NOMO-1 treated with DMSO at 0.1 percent for 48 hours (cell line): ENCODE data around the gene C4orf50.
"Not testable (repeated sequence)": the region's sequence is repeated elsewhere in the genome, so short reads cannot be mapped to it uniquely, and the experiment has no call there.

Source experiments
- DNase-seq: peaks from one replicate; lab custom pipeline; 2025; ENCODE audit not compliant: unreplicated experiment; lab: John Stamatoyannopoulos, UW

C4orf50 gene

DNA sequence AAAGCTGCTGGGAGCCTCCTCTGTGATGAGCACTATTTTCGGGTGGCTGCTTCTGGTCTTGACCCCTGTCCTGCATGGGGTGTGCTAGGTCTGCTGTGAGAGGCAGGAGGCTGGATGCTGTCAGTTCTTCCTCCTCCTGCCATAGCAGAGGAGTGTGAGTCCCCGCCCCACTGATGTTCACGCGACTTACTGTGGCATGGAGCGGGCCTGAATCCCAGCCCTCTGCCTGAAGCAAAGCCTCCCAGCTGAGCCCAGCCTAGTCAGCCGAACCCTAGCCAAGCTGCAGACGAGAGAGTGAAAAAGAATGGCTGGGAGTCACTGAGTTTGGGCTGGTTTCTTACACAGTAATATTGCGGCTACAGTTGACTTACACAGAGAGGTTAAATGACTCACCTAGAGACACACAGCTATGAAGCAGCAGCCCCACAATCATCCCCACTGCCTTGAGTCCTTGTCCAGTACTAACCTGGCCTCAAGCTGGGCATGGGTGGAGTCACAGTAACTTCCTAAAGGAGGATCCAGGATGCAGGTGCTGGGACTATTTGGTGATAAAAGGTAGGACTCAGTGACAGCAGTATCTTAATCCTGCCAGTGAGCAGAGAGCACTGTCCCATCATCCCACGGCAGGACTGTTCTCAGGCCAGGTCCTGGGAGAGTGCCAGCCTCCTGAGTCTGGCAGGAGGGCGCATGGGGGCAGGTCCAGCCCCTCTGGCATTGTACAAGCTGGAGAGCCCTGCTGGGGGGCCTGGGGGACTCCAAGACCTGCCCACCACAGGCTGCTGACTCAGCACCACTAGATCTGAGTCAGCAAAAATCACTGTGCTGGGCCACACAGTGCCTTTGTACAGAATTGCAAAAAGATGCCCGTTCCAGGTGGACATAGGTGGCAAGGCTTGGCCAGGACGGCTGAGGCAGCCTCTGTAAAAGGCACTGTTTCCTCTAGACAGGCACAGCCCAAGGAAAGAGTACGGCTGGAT lies 65.0 kb downstream of the C4orf50 start:
- DNase-seq: no peak

DNA sequence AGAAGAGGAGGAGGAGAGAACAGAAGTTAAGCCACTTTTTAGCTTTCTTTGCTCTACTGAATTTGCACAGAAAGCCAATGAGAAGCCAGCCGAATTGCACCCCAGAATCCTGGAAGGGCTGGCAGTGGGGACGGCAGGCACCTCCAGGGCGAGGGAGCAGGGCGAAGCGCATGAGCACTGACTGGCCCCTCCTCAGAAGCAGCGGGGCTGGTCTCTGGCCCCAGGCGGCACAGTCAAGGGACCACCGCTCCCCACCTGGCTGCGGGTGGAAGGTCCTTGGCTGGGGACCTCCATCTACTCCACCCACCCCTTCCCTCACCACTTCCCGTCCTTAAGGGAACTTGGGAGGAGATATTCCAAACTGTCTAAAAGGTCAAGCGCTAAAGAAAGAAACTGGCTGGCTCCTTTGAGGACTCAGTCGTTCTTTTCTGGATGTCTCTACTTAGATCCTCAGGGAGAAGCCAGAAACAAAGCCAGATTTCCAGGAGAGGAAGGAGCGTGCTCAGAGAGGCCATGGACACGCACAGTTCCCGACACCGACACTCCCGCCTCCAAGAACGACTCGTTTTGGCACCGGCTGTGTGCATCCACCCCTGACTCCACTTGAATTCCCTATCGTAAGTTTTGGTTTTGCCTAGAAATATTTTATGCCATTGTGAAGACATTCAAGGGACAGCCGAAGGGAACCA lies 65.8 kb downstream of the C4orf50 start:
- no peak for DNase-seq

DNA sequence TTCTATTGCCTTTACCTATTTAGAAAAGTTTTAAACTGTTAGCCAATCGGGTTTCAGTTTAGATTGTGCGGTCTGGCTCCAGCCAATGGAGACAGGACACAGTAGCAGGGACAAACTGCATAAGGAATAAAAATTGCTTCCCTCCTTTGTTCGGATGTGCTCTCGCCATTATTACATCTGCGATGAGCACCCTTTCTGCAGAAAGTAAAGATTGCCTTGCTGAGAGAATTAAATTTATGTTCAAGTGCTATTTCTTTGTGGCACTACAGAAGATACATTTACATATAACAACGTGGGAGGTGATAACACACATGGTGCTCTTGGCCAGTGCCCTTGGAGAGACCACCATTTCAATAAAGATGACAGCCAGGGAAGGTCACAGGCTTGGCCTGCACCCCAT lies 71.6 kb downstream of the C4orf50 start:
- not testable (repeated sequence) for DNase-seq

DNA sequence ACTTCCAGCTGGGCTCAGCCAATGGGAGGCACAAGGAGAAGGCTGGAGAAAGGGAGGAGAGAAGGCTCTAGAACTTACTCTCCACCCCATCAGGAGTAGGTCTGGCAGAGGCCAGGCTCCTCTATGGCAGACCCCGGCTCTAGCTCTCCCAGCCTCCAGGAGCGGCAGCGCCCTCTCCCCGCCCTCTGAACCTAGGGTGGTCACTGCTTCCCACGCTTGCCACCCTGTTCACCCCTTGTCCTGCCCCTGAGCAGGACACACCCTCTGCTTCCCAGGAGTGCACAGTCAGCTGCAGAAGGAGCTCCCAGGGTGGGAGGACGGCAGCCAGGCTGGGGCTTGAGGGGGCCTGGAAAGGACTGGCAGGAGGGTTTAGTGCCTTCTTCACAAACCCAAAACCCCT lies 72.3 kb downstream of the C4orf50 start:
- no peak for DNase-seq

DNA sequence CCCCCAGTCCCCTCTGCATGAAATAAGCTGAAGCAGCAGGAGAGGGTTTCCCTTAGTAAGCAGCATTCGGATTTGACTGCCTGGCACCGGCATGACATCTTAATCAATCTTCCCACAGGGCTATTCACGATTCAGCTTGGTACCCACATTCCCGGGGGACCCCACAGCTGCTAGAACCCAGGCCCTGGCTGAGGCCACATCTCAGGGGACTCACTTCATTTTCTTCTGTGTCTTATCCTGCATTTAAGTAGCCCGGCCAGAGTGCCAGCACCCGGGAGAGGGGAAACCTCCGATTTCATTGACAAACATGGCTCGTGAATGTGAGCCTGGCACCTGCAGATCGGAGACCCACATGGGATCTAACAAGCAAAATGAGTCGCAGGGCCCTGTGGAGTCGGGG lies 73.1 kb downstream of the C4orf50 start:
- no peak for DNase-seq

DNA sequence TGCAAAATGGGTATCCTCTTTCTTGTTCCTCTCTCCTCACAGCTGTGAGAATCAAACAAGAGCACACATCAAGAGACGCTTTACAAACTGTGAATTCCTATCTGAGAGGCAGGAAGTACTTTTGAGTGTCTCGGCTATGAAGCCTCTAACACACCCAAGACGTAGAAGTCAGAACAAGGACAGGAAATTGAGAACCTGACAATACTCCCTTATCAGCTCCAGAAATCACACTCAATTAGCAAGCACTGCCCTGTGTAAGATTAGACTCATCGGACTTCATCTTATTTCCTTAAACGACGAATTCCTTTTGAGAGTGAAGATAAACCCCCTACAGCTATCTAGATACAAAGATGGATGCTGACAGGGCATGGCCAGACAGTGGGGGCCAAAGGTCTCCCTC lies 74.7 kb downstream of the C4orf50 start:
- no peak for DNase-seq

DNA sequence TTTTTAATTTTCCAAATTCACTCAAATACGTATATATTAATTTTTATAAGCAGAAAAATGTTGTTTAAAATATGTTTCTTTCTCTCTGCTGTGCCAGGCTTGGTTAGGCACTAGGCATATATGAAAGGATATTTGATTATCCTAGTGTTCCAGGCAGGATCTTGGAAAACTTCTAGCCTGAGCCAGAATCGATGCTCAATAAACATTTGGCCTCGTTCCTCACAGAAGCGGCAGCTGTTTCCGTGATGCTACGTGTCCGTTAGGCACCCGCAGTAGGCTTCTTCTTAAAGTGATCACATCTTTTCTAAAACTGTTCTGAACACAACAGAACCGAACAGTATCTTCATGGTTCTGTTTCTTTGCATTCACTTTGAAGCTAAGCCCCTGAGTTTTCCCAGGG lies 75.3 kb downstream of the C4orf50 start:
- no peak for DNase-seq

DNA sequence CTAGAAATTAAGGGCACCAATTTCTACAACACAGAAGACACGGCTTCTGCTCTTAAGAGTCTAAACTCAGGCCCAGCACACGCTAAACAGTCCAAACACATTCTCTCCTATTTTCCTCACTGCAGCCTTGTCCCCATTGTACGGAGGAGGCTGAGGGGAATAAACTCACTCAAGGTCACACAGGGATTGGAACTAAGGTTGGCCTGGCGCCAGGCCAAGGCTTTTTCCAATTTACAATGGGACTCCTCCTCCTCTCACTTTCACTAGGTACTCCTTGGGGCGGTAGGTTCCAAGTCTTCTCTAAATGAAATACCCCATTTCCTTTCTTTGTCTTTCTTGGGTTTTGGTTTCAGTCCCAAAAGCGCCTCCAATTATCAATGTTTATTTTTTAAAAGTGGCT lies 76.6 kb downstream of the C4orf50 start:
- no peak for DNase-seq

DNA sequence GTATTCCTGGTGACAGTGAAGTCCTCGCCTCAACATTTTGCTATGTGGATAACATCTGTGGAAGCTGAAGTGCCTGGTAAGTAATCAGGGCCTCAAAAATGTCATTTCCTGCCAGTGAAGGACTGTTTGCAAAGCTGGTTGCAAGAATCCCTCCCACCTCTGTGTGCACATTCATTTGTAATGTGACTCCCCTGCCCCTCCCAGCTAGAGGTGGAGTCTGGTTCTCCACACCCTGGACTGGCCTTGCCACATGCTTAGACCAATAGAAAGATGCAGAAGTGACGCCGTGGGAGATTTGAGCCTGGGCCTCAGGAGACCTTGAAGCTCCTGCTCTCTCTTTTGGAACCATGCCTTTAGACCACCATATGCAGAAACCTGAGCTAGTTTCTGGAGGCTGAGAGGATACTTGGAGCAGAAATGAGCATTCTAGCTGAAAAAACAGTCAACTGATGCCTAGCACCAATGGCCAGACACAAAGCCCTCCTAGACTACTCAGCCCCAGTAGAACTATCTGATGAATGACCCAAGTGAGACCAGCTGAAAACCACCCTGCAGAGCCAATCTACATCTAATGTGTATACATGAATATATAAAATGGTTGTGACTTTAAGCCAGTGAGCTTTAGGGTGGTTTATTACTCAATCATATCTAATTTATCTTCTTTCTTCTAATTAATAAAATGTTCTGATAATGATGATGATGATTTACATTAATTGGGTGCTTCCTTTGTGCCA lies 77.6 kb downstream of the C4orf50 start:
- no peak for DNase-seq

DNA sequence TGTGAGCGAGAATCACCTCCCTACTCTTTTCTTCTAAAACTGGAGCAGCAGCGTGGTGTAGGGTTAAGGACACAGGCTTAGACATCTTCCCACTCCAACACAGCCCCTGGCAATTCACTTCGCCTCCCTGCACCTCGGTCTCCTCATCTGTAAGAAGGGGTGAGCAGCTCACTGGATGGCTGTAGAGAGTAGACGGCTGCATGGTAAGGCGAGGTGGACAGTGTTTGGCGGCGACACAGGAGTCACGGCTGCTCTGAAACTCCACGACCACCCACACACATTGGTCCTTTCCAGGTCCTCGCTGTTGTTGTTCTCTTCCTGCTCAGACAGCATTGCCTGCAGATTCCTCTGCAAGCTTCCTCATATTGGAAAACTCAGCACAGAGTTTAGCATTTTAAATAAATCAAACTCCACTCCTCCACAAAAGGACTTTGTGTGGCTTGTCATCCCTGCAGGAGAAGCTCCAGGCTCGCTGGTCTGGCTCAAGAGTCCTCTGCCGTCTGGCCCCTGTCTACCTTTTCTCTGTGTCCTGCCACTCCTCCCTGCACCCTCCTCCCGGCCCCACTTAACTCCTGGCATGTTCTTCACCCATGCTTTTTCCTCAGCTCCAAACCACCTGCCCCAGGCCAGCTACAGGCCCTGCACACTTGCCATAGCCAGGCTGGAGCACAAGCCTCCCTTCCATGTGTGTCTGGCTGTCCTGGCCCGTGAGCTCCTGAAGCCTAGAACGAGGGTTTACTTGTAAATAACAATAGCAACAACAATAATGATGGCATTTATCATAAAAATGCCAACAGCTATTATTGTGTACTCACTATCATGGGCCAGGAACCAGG lies 84.0 kb downstream of the C4orf50 start:
- DNase-seq: no peak

DNA sequence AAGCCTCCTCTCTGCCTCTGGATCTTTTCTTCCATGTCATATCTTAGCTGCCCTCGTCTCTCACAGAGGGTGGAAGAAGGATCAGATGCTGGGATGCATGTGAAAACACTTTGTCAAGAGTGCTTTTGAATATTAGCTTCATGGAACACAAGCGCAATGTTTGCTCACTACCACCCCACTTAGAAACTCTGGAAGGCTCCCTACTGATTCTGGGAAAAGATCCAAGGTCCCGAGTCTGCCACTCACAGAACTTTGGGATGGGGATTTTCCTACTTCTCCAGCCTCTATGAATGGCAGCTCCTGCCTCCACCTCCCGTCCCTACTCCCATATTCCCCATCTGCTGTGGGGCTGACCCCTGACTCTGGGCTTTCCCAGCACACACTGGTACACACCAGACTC lies 85.1 kb downstream of the C4orf50 start:
- DNase-seq: no peak

DNA sequence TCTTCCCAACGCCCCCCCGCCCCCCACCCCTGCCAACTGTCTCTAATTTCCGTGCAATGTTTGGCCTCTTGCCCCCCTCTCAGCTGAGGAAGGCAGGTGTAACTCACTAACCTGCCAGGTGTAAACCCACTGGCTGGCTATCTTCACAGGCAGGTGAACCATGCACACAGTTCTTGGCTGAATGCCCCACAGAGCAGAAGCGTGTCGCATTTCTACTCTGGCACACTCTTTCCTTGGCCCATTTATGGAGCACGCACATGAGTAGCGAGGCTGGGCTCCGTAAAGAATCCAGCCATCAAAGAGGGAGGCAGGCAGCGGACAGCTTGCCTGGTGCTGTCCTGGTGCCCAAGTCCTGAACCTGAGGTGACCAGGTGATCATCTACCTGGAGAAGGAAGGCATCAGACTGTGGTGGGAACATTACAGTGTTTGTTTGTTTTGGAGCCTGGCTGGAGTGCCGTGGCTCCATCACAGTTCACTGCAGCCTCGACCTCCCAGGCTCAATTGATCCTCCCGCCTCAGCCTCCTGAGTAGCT lies 86.1 kb downstream of the C4orf50 start:
- no peak for DNase-seq

DNA sequence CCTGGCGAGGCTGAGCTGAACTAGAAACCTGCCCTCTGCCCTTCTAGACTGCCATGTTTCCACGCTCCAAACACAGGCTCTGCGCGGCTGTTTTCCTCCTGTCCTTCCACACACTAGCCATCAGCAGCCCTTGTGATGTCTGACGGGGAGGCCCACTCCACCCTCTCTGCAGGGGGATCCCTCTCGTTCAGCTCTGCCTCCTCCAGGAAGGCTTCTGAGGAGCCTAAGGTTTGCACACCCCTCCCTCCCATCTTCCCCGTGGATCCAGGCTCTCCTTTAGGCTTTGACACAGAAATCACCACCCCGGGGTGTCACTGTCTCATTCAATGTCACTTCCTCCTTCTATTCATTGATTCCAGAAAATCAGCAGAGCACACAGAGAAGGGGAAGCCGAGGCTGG lies 86.7 kb downstream of the C4orf50 start:
- DNase-seq: no peak

DNA sequence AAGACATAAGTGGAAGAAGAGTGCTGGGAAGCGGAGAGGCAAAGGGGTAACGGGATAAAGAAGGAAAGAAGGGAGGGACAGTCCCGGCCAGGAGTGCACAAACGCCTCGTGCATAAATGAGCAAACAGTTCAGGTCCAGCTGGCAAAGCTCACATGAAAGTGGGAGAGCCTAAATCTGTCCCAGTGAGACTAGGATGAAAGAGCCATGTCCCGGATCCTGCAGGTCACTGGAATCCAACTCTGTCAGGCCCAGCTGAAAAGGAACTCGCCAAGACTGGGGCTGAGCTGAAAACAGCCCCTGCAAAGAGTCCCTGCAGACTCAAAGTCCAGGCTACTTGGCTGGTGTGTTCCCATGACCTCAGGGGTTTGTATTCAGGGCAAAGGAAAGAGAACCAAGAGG lies 87.4 kb downstream of the C4orf50 start:
- no peak for DNase-seq

DNA sequence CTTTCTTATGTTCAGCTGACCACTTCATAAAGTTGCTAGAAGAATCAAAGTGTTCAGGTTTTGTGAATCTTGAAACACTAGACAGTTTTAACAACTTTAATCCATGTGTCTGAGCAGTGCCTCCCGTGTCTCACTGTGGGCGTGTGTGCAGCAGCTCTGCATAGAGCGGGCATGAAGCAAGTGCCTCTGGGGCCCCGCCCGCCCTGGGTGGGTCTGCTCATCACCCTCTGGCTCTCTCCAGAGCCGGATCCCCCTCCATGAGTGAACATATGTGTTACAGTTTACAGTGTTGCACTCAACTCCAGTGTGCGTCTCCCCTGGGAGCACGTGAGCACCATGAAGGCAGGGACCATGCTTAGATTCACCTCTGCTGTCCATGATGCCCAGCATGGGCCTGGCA lies 87.8 kb downstream of the C4orf50 start:
- DNase-seq: no peak

DNA sequence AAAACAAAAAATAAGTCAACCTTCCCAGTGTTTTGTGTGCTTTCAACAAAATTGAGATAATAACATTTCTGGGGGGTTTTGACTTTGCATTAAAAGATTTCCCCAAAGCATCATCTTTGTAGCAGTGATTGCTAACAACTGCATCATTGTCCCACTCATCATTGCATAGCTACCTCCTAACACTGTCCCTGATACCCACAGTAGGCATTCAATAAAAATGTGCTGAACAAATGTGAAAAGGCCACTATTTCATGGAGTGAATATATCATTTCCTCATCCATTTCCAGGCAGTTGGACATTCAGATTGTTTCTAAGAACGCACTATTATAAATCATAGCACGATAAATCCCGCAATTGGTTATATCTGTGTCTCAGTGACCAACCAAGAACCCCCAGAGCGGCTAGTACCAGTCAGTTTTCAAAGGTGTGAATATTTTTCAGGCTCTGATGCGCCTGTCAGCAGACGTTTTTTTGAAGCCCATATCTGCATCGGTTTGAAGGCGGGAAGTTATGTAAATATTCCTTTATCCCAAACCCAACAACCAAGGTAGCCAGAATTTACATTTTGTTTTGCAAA lies 89.3 kb downstream of the C4orf50 start:
- no peak for DNase-seq

DNA sequence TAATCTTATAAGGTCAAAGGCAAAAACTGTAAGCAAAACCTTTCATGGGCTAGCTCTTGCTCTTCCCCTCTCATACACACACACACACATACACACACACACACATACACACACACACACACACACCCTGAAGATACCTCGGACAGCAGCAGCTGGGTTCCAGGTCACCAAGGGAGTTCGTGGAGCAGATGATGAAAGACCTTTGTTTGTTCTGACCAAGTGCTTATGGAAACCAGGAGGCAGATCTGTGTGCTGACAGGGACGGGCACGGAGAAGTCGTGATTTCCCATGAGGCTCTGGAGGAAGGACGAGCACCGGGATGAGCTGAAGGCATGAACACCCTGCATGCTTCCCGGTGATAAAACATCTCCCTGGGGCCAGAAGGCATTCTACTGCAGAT lies 90.0 kb downstream of the C4orf50 start:
- no peak for DNase-seq

DNA sequence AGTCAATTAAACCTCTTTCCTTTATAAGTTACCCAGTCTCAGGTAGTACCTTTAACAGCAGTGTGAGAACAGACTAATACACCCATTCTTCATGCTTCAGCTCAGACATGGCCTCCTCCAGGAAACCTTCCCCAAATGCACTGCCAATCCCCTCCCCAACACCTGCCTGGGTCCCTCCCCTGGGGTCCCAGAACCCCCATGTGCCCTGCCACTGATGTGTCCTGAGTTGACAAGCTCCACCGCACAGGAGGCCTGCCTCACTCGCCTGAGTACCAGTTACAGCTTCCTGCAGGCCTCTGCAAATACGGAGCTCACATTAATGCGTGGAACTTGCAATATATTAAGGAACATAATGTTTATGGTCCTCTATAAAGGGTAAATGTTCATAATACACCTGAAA lies 90.5 kb downstream of the C4orf50 start:
- DNase-seq: no peak

DNA sequence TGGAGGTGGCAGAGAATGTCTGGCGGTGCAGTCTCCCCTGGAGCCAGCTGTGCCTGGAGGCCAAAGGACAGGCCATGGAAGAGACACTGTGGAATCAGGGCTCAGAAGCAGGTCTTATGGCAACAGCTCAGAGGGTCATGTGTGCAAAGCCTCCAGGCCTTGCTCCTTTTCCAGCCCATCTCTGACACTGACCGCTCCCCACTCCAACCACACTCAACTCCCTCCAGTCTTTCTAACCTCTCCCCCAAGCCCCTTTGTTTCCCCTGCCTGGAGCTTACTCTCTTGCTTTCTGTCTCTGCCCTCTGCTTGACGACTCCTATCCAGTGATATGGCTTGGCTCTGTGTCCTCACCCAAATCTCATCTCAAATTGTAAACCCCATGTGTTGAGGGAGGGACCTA lies 91.1 kb downstream of the C4orf50 start:
- no peak for DNase-seq

DNA sequence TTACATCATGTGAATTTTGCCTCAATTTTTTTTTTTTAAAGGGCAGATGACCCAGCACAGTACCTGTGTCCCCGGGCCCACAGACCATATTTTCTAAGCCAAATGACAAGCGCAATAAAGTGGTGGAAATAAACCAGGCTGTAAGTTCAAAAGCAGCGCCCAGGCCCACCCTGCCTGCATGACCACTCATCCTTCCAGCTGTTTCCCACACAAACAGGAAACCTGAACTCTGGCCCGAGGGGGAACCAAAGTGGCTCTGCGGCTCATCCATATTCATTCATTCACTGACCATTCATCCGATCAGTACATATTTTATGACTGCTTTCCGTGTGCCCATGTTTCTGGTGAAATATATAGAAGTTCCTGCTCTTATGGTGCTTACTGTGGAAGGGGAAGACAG lies 91.6 kb downstream of the C4orf50 start:
- no peak for DNase-seq
